ENCODE results near the gene ABCA12. TPM values are rescaled to one million over a fixed set of nuclear protein-coding genes. Genes with fewer than 3 reads are reported as not detected.

ABCA12 gene
- total RNA-seq, 1 experiment from 2014 or later, result 0.03 TPM

GRCh38 chr2:215098875-215099274 lies 39.6 kb downstream of the ABCA12 start:
- no peak overlapping the region for H3K27ac ChIP-seq (ENCODE audit: low read length)
- no peak for ATAC-seq
- intact Hi-C loops (cut with micrococcal nuclease; ENCODE audit: unreplicated experiment), result no loop called here
- no peaks in the 10 kb centered on the region for H3K9me3 ChIP-seq (ENCODE audit: control insufficient read depth, insufficient read depth, low read depth, low read length)
- TF ChIP-seq, protein P1, sequence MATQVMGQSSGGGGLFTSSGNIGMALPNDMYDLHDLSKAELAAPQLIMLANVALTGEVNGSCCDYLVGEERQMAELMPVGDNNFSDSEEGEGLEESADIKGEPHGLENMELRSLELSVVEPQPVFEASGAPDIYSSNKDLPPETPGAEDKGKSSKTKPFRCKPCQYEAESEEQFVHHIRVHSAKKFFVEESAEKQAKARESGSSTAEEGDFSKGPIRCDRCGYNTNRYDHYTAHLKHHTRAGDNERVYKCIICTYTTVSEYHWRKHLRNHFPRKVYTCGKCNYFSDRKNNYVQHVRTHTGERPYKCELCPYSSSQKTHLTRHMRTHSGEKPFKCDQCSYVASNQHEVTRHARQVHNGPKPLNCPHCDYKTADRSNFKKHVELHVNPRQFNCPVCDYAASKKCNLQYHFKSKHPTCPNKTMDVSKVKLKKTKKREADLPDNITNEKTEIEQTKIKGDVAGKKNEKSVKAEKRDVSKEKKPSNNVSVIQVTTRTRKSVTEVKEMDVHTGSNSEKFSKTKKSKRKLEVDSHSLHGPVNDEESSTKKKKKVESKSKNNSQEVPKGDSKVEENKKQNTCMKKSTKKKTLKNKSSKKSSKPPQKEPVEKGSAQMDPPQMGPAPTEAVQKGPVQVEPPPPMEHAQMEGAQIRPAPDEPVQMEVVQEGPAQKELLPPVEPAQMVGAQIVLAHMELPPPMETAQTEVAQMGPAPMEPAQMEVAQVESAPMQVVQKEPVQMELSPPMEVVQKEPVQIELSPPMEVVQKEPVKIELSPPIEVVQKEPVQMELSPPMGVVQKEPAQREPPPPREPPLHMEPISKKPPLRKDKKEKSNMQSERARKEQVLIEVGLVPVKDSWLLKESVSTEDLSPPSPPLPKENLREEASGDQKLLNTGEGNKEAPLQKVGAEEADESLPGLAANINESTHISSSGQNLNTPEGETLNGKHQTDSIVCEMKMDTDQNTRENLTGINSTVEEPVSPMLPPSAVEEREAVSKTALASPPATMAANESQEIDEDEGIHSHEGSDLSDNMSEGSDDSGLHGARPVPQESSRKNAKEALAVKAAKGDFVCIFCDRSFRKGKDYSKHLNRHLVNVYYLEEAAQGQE (IDR thresholded peaks at IDR 0.05; ENCODE audit: insufficient read depth in 1 of 2, low read depth in 2 of 2, low read length in 1 of 2), result no peak
- TF ChIP-seq TCF7L2 (IDR thresholded peaks at IDR 0.05; ENCODE audit: low read depth, low read length) (no peak), POLR2AphosphoS5 (IDR thresholded peaks at IDR 0.05; ENCODE audit: low read depth, low read length) (no peak), SIN3A (IDR thresholded peaks at IDR 0.05; ENCODE audit: borderline replicate concordance, insufficient read depth, low read depth, low read length) (no peak)
- TF ChIP-seq, protein P2, sequence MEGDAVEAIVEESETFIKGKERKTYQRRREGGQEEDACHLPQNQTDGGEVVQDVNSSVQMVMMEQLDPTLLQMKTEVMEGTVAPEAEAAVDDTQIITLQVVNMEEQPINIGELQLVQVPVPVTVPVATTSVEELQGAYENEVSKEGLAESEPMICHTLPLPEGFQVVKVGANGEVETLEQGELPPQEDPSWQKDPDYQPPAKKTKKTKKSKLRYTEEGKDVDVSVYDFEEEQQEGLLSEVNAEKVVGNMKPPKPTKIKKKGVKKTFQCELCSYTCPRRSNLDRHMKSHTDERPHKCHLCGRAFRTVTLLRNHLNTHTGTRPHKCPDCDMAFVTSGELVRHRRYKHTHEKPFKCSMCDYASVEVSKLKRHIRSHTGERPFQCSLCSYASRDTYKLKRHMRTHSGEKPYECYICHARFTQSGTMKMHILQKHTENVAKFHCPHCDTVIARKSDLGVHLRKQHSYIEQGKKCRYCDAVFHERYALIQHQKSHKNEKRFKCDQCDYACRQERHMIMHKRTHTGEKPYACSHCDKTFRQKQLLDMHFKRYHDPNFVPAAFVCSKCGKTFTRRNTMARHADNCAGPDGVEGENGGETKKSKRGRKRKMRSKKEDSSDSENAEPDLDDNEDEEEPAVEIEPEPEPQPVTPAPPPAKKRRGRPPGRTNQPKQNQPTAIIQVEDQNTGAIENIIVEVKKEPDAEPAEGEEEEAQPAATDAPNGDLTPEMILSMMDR (IDR thresholded peaks at IDR 0.05), result no peak
- DNase-seq (ENCODE audit: low read depth, low spot score), result no peak
- no TSS peak for BruUV-seq (replicated peaks)
- in situ Hi-C loops (cut with HindIII; ENCODE audit: low pct_unique_long_range_greater_than_20kb, low sequenced_read_pairs), result no loop called here
- CTCF ChIA-PET, result no interaction called here
- no peaks in the 10 kb centered on the region for H3K4me1 ChIP-seq (ENCODE audit: control insufficient read depth, insufficient read depth, low read length)
- no peaks in the 10 kb centered on the region for H3K36me3 ChIP-seq (ENCODE audit: control insufficient read depth, insufficient read depth, low read length)
- no peak overlapping the region for H3K4me3 ChIP-seq (ENCODE audit: low read depth in 2 of 2, low read length in 2 of 2)
- H3K27me3 ChIP-seq (ENCODE audit: control insufficient read depth, insufficient read depth, low read length), result no peaks in the 10 kb centered on the region
- POLR2A ChIA-PET, result no interaction called here

DNA sequence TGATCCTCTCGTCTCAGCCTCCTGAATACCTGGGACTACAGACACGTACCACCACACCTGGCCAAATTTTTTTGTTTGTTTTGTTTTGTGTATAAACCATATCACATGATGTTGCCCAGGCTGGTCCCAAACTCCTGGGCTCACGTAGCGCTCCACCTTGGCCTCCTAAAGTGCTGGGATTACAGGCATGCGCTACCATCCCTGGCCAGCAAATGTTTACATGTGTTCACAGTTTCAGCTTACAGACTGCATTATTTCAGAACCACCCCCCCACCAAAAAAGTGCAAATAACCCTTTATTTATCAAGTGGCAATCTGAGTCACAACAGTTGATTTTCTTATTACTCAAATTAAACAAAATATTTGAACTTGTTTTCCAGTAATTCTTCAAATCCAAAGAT lies 54.3 kb downstream of the ABCA12 start:
- ATAC-seq (no peak), DNase-seq (ENCODE audit: low read depth, low spot score) (no peak)
- no peaks in the 10 kb centered on the region for H3K36me3 ChIP-seq (ENCODE audit: control insufficient read depth, insufficient read depth, low read length)
- TF ChIP-seq, protein P2 (IDR thresholded peaks at IDR 0.05), result no peak
- TF ChIP-seq POLR2AphosphoS5 (IDR thresholded peaks at IDR 0.05; ENCODE audit: low read depth, low read length) (no peak), TCF7L2 (IDR thresholded peaks at IDR 0.05; ENCODE audit: low read depth, low read length) (no peak), SIN3A (IDR thresholded peaks at IDR 0.05; ENCODE audit: borderline replicate concordance, insufficient read depth, low read depth, low read length) (no peak)
- TF ChIP-seq, protein P1 (IDR thresholded peaks at IDR 0.05; ENCODE audit: insufficient read depth in 1 of 2, low read depth in 2 of 2, low read length in 1 of 2), result no peak
- BruUV-seq (replicated peaks), result no TSS peak
- no peak overlapping the region for H3K27ac ChIP-seq (ENCODE audit: low read length)
- intact Hi-C loops (cut with micrococcal nuclease; ENCODE audit: unreplicated experiment) (no loop called here), in situ Hi-C loops (cut with HindIII; ENCODE audit: low pct_unique_long_range_greater_than_20kb, low sequenced_read_pairs) (no loop called here)
- no peaks in the 10 kb centered on the region for H3K4me1 ChIP-seq (ENCODE audit: control insufficient read depth, insufficient read depth, low read length)
- ChIA-PET POLR2A (no interaction called here), CTCF (no interaction called here)
- no peaks in the 10 kb centered on the region for H3K9me3 ChIP-seq (ENCODE audit: control insufficient read depth, insufficient read depth, low read depth, low read length)
- no peaks in the 10 kb centered on the region for H3K27me3 ChIP-seq (ENCODE audit: control insufficient read depth, insufficient read depth, low read length)
- no peak overlapping the region for H3K4me3 ChIP-seq (ENCODE audit: low read depth in 2 of 2, low read length in 2 of 2)

All from Panc1 (cell line).